ENCODE measurements around the gene TMEM86A.
"Not testable (repeated sequence)": the region's sequence is repeated elsewhere in the genome, so short reads cannot be mapped to it uniquely, and the experiment has no call there.

DNA sequence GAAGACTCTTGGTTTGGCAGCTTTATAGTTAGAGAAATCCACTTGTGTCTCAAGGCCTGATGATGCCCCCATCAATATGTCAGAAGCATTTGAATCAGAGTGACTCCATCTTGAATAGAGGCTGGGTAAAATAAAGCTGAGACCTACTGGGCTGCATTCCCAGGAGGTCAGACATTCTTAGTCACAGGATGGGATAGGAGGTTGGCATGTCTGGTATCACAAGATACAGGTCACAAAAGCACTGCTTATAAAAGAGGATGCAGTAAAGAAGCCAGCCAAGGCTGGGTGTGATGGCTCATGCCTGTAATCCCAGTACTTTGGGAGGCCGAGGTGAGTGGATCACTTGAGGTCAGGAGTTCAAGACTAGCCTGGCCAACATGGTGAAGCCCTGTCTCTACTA is 16.6 kb upstream of the TMEM86A start:
- TF ChIP-seq MAX (IDR thresholded peaks at IDR 0.05); CTCF (IDR thresholded peaks at IDR 0.05); RAD21 (conservative IDR thresholded peaks at IDR 0.05 in 1 of 2, IDR thresholded peaks at IDR 0.05 in 1 of 2); ZSCAN20 (CRISPR knock-in tag; IDR thresholded peaks at IDR 0.05); EP300 (IDR thresholded peaks at IDR 0.05); JUNB (IDR thresholded peaks at IDR 0.05); POLR2A (IDR thresholded peaks at IDR 0.05; ENCODE audit: low read length); ZC3H11A (IDR thresholded peaks at IDR 0.05); KDM1A (IDR thresholded peaks at IDR 0.05; ENCODE audit: low read depth); BHLHE40 (IDR thresholded peaks at IDR 0.05; ENCODE audit: low read depth, low read length); EHMT2 (IDR thresholded peaks at IDR 0.05; ENCODE audit: low read depth): not testable (repeated sequence)
- TF ChIP-seq, protein P1, sequence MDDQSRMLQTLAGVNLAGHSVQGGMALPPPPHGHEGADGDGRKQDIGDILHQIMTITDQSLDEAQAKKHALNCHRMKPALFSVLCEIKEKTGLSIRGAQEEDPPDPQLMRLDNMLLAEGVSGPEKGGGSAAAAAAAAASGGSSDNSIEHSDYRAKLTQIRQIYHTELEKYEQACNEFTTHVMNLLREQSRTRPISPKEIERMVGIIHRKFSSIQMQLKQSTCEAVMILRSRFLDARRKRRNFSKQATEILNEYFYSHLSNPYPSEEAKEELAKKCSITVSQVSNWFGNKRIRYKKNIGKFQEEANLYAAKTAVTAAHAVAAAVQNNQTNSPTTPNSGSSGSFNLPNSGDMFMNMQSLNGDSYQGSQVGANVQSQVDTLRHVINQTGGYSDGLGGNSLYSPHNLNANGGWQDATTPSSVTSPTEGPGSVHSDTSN (IDR thresholded peaks at IDR 0.05), result not testable (repeated sequence)
